ENCODE data around the gene HCRT. TPM values are rescaled to one million over a fixed set of nuclear protein-coding genes. Genes with fewer than 3 reads are reported as not detected.
A peak's percentile ranks its signal among the peaks of the same experiment; 100 is the strongest.

Gene HCRT, protein sequence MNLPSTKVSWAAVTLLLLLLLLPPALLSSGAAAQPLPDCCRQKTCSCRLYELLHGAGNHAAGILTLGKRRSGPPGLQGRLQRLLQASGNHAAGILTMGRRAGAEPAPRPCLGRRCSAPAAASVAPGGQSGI
- not detected for total RNA-seq

GRCh38 chr17:42184713-42185620 lies at the start of gene HCRT:
Gene HCRT, minus strand, starts transcription at chr17:42185452. Its CDS starts 87 bp downstream, at chr17:42185365.
- Histone ChIP-seq H3K36me3 (no peaks in the 10 kb centered on the region), H3K27ac (peak within 1 kb of the TSS in 1 of 2 donors; percentile 55), H3K4me1 (peaks cover 3 to 17% of the 10 kb centered on the region in 2 donors), H3K27me3 (peaks cover 6 to 32% of the 10 kb centered on the region in 2 donors), H3K4me3 (peak within 1 kb of the TSS; percentile 44 to 71 (median 47)), H3K9me3 (no peaks in the 10 kb centered on the region)
- intact Hi-C loops (cut with DNase I; ENCODE audit: low total_unique reads) = no loop called here
- no peak for TF ChIP-seq POLR2AphosphoS5 (IDR thresholded peaks at IDR 0.05)
- TF ChIP-seq, protein P1, sequence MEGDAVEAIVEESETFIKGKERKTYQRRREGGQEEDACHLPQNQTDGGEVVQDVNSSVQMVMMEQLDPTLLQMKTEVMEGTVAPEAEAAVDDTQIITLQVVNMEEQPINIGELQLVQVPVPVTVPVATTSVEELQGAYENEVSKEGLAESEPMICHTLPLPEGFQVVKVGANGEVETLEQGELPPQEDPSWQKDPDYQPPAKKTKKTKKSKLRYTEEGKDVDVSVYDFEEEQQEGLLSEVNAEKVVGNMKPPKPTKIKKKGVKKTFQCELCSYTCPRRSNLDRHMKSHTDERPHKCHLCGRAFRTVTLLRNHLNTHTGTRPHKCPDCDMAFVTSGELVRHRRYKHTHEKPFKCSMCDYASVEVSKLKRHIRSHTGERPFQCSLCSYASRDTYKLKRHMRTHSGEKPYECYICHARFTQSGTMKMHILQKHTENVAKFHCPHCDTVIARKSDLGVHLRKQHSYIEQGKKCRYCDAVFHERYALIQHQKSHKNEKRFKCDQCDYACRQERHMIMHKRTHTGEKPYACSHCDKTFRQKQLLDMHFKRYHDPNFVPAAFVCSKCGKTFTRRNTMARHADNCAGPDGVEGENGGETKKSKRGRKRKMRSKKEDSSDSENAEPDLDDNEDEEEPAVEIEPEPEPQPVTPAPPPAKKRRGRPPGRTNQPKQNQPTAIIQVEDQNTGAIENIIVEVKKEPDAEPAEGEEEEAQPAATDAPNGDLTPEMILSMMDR (IDR thresholded peaks at IDR 0.05) = no peak
- no peak for TF ChIP-seq POLR2A (IDR thresholded peaks at IDR 0.05)
- DNase-seq (ENCODE audit: low spot score in 2 of 2) = no peak

GRCh38 chr17:42233994-42234393 lies 48.7 kb upstream of the HCRT start:
- no peaks in the 10 kb centered on the region for H3K9me3 ChIP-seq
- H3K36me3 ChIP-seq = no peaks in the 10 kb centered on the region
- no peak for DNase-seq (ENCODE audit: low spot score in 2 of 2)
- no peak overlapping the region for H3K4me3 ChIP-seq
- intact Hi-C loops (cut with DNase I; ENCODE audit: low total_unique reads) = no loop called here
- no peaks in the 10 kb centered on the region for H3K27me3 ChIP-seq
- H3K27ac ChIP-seq = no peak overlapping the region
- TF ChIP-seq POLR2AphosphoS5 (IDR thresholded peaks at IDR 0.05) (no peak), POLR2A (IDR thresholded peaks at IDR 0.05) (no peak)
- TF ChIP-seq, protein P1 (IDR thresholded peaks at IDR 0.05) = no peak
- no peaks in the 10 kb centered on the region for H3K4me1 ChIP-seq

GRCh38 chr17:42233156-42233555 lies 47.9 kb upstream of the HCRT start:
- H3K9me3 ChIP-seq = no peaks in the 10 kb centered on the region
- H3K4me3 ChIP-seq = no peak overlapping the region
- H3K27ac ChIP-seq = no peak overlapping the region
- no peaks in the 10 kb centered on the region for H3K27me3 ChIP-seq
- no peaks in the 10 kb centered on the region for H3K36me3 ChIP-seq
- H3K4me1 ChIP-seq = no peaks in the 10 kb centered on the region
- TF ChIP-seq, protein P1 (IDR thresholded peaks at IDR 0.05) = no peak
- no peak for TF ChIP-seq POLR2A (IDR thresholded peaks at IDR 0.05)
- intact Hi-C loops (cut with DNase I; ENCODE audit: low total_unique reads) = no loop called here
- DNase-seq (ENCODE audit: low spot score in 2 of 2) = no peak

DNA sequence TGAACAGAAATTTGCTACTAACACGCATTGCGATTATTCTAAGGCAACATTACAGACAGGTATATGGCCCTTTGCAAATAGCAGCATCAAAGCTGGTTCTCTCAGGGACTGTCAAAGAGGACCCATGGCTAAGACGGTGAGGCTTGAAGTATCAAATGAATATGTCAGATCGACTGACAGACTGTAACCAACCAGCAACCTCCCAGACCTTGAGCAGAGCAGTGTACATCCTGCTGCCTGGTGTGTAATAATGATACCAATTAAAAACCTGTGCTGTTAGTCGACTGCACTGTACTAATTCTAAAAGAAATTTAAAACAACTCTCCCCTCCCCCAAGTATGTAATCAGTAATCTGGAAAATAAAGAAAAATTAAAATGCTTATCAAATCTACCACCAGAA lies 45.0 kb upstream of the HCRT start:
- H3K4me1 ChIP-seq = no peaks in the 10 kb centered on the region
- intact Hi-C loops (cut with DNase I; ENCODE audit: low total_unique reads) = no loop called here
- no peaks in the 10 kb centered on the region for H3K9me3 ChIP-seq
- H3K27me3 ChIP-seq = no peaks in the 10 kb centered on the region
- H3K36me3 ChIP-seq = no peaks in the 10 kb centered on the region
- DNase-seq (ENCODE audit: low spot score in 2 of 2) = no peak
- TF ChIP-seq, protein P1 (IDR thresholded peaks at IDR 0.05) = no peak
- TF ChIP-seq POLR2A (IDR thresholded peaks at IDR 0.05) = no peak
- TF ChIP-seq POLR2AphosphoS5 (IDR thresholded peaks at IDR 0.05) = no peak
- H3K27ac ChIP-seq = no peak overlapping the region
- H3K4me3 ChIP-seq = no peak overlapping the region
